Glutamatergic neuron (in vitro differentiated cells): ENCODE results near the gene GNAZ. TPM values are rescaled to one million over a fixed set of nuclear protein-coding genes. Genes with fewer than 3 reads are reported as not detected.

Experiments
- DNase-seq: peaks from one replicate; pipeline ENCODE4 v3.0.0; 2022
- H3K27ac Mint-ChIP-seq: one replicate; pipeline ENCODE4 v1.8.0; 2020; ENCODE audit warnings: mild to moderate bottlenecking, mixed read lengths, inconsistent platforms; ENCODE audit not compliant: unreplicated experiment
- H3K27me3 Mint-ChIP-seq: one replicate; pipeline ENCODE4 v1.8.0; 2020; ENCODE audit warnings: mild to moderate bottlenecking, moderate library complexity, mixed read lengths, inconsistent platforms; ENCODE audit not compliant: unreplicated experiment
- H3K36me3 Mint-ChIP-seq: one replicate; pipeline ENCODE4 v1.8.0; 2020; ENCODE audit warnings: mild to moderate bottlenecking, mixed read lengths, inconsistent platforms; ENCODE audit not compliant: unreplicated experiment
- H3K4me1 Mint-ChIP-seq: one replicate; pipeline ENCODE4 v1.8.0; 2020; ENCODE audit warnings: mild to moderate bottlenecking, low read depth, mixed read lengths, inconsistent platforms; ENCODE audit not compliant: unreplicated experiment
- H3K4me3 Mint-ChIP-seq: one replicate; pipeline ENCODE4 v1.8.0; 2020; ENCODE audit warnings: mild to moderate bottlenecking, mixed read lengths, inconsistent platforms; ENCODE audit not compliant: unreplicated experiment
- H3K9me3 Mint-ChIP-seq: one replicate; pipeline ENCODE4 v1.8.0; 2020; ENCODE audit warnings: mild to moderate bottlenecking, moderate library complexity, mixed read lengths, inconsistent platforms; ENCODE audit not compliant: unreplicated experiment
- total RNA-seq: library from RNA; stranded (reverse); fragmentation: NEBNext Ultra II Directional; extraction: Animal tissue kit (Norgen Biotek cat#: 25700); gene quantifications from one replicate; pipeline ENCODE4 v1.2.1, GENCODE V29; 2021; ENCODE audit not compliant: unreplicated experiment
- TF ChIP-seq, protein P1 (sequence below): fragments of 200-600 bp; sonication (generic); IDR thresholded peaks from one replicate; pipeline ENCODE4 v1.5.0; 2021; ENCODE audit not compliant: partially characterized antibody, unreplicated experiment

Gene GNAZ
- total RNA-seq, 1 donor from 2014 or later, result 82.5 TPM

GRCh38 chr22:23138584-23139435, 68.5 kb downstream of the GNAZ start:
- Mint-ChIP-seq H3K9me3 (peaks cover 3% of the 10 kb centered on the region), H3K4me3 (no peak overlapping the region), H3K4me1 (peaks cover 7% of the 10 kb centered on the region), H3K27ac (no peak overlapping the region), H3K36me3 (no peaks in the 10 kb centered on the region), H3K27me3 (peaks cover 2% of the 10 kb centered on the region)
- no peak for DNase-seq
- TF ChIP-seq, protein P1, sequence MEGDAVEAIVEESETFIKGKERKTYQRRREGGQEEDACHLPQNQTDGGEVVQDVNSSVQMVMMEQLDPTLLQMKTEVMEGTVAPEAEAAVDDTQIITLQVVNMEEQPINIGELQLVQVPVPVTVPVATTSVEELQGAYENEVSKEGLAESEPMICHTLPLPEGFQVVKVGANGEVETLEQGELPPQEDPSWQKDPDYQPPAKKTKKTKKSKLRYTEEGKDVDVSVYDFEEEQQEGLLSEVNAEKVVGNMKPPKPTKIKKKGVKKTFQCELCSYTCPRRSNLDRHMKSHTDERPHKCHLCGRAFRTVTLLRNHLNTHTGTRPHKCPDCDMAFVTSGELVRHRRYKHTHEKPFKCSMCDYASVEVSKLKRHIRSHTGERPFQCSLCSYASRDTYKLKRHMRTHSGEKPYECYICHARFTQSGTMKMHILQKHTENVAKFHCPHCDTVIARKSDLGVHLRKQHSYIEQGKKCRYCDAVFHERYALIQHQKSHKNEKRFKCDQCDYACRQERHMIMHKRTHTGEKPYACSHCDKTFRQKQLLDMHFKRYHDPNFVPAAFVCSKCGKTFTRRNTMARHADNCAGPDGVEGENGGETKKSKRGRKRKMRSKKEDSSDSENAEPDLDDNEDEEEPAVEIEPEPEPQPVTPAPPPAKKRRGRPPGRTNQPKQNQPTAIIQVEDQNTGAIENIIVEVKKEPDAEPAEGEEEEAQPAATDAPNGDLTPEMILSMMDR, result no peak

DNA sequence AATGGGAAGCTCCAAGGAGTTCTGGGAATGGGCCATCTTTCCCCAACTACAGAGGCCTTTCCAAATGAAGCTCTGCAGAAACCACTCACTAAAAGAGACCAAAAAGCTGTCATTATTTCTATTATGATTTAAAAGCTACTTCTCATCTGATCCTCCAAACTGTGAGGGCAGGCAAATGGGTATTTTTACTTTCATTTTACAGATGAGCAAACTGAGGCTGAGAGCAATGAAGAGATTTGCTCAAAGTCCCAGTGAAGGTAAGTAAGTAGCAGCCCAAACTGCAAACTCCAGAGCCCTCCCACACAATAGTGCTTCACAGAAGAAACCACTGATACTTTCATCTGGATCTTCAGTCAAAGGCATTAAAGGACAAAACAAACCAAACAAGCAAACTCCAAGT, 70.1 kb downstream of the GNAZ start:
- peaks cover 2% of the 10 kb centered on the region for H3K27me3 Mint-ChIP-seq
- H3K9me3 Mint-ChIP-seq, result no peaks in the 10 kb centered on the region
- no peak overlapping the region for H3K4me3 Mint-ChIP-seq
- peaks cover 9% of the 10 kb centered on the region for H3K4me1 Mint-ChIP-seq
- DNase-seq, result no peak
- TF ChIP-seq, protein P1, result no peak
- no peak overlapping the region for H3K27ac Mint-ChIP-seq
- H3K36me3 Mint-ChIP-seq, result no peaks in the 10 kb centered on the region

DNA sequence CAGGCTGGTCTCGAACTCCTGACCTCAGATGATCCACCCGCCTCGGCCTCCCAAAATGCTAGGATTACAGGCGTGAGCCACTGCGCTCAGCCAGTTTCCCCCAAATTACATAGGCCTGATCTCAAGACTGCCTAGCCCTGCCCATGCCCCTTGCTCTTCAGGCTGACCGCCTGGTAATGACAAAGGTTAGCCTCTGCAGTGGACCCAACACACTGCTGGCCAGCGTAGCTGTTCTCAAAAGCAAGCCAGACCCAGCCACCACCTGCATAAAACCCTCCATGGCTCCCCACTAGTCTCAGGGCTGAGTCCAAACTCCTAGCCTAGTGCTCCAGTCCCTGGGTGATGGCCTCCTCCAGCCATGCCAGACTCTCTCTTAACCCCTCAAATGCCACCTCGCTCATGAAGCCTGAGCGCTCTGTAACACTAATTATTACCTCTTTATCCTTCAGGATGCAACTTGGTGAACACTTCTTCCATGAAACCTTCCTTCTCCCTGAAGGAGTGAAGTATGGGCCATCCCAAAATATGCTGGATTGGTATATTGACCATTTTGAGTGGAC, 72.3 kb downstream of the GNAZ start:
- Mint-ChIP-seq H3K4me3 (no peak overlapping the region), H3K27ac (peak overlapping the region; percentile 33), H3K27me3 (peaks cover 3% of the 10 kb centered on the region), H3K4me1 (peaks cover 11% of the 10 kb centered on the region), H3K36me3 (no peaks in the 10 kb centered on the region), H3K9me3 (no peaks in the 10 kb centered on the region)
- DNase-seq, result no peak
- TF ChIP-seq, protein P1, result no peak

DNA sequence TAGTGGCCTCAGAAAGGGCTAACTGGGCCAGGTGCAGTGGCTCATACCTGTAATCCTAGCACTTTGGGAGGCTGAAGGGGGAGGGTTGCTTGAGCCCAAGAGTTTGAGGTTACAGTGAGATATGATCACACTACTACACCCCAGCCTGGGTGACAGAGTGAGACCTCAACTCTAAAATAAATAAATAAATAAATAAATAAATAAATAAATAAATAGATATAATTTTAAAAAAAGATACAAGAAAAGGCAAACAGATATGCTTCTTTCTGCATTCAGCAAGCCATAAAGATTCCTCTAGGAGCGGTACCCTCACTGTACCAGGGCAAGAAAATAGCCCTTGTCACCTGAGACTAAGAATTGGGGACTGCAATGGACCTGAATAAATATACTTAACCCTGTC, 72.8 kb downstream of the GNAZ start:
- H3K9me3 Mint-ChIP-seq, result no peaks in the 10 kb centered on the region
- H3K27me3 Mint-ChIP-seq, result peaks cover 3% of the 10 kb centered on the region
- H3K36me3 Mint-ChIP-seq, result no peaks in the 10 kb centered on the region
- H3K4me1 Mint-ChIP-seq, result peaks cover 14% of the 10 kb centered on the region
- no peak overlapping the region for H3K4me3 Mint-ChIP-seq
- DNase-seq, result no peak
- H3K27ac Mint-ChIP-seq, result no peak overlapping the region
- TF ChIP-seq, protein P1, result no peak

DNA sequence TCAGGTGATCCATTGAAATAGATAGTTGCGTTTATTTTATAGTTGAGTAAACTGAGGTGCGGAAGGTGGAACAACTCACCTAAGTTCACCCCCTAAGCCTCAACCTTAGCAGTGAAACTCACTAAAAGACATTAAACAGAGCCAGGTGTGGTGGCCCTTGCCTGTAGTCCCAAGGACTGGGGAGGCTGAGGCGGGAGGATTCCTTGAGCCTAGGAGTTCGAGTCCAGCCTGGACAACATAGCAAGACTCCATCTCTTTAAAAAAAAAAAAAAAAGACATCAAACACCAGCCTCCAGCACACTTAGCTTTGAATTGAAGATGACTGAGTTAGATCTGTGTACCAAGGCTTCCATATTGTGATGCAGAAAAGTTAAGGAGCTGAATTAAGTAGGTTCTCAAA, 74.1 kb downstream of the GNAZ start:
- H3K4me1 Mint-ChIP-seq, result peaks cover 19% of the 10 kb centered on the region
- H3K36me3 Mint-ChIP-seq, result no peaks in the 10 kb centered on the region
- no peak for DNase-seq
- no peaks in the 10 kb centered on the region for H3K9me3 Mint-ChIP-seq
- peaks cover 3% of the 10 kb centered on the region for H3K27me3 Mint-ChIP-seq
- H3K4me3 Mint-ChIP-seq, result no peak overlapping the region
- no peak overlapping the region for H3K27ac Mint-ChIP-seq
- TF ChIP-seq, protein P1, result no peak
